ENCODE measurements around the gene CUBN.

Gene CUBN

GRCh38 chr10:17064435-17064834 lies 65.2 kb downstream of the CUBN start:
- DNase-seq, result no peak
- POLR2A ChIA-PET, result no interaction called here
- WGBS (ENCODE audit: insufficient coverage), result 100% methylated on average over 1 of the region's 2 CpGs
- Histone ChIP-seq H3K27ac (ENCODE audit: insufficient read depth in 1 of 2, low read depth in 1 of 2, low read length in 2 of 2, poor library complexity in 1 of 2, severe bottlenecking in 2 of 2) (no peak overlapping the region), H3K27me3 (replicated peaks in 2 of 5; ENCODE audit: control insufficient read depth in 4 of 5, insufficient read depth in 5 of 5, low read length in 4 of 5) (no peaks in the 10 kb centered on the region), H3K9me3 (ENCODE audit: control extremely low read depth in 1 of 5, control insufficient read depth in 4 of 5, insufficient read depth in 2 of 5, low read depth in 1 of 5, low read length in 4 of 5) (no peaks in the 10 kb centered on the region), H3K4me3 (ENCODE audit: control insufficient read depth in 1 of 7, extremely low read depth in 1 of 7, insufficient read depth in 4 of 7, low read depth in 2 of 7, low read length in 6 of 7) (no peak overlapping the region), H3K36me3 (ENCODE audit: control insufficient read depth in 4 of 4, insufficient read depth in 4 of 4, low read length in 3 of 4) (peaks cover 0 to 2% (median 0%) of the 10 kb centered on the region in 4 experiments), H3K4me1 (ENCODE audit: control extremely low read depth in 1 of 4, control insufficient read depth in 4 of 4, insufficient read depth in 4 of 4, low read length in 3 of 4) (no peaks in the 10 kb centered on the region)
- CTCF ChIA-PET, result interaction anchor here (0.8 to 1.4 kb wide), 2 partner anchors 13 to 17 kb away, joined by 3 read pairs; no protein-coding TSS in a partner anchor

- DNase-seq, result no peak
- no peaks in the 10 kb centered on the region for H3K9me3 ChIP-seq (ENCODE audit: control extremely low read depth in 1 of 5, control insufficient read depth in 4 of 5, insufficient read depth in 2 of 5, low read depth in 1 of 5, low read length in 4 of 5)
- POLR2A ChIA-PET, result no interaction called here
- no peak overlapping the region for H3K27ac ChIP-seq (ENCODE audit: insufficient read depth in 1 of 2, low read depth in 1 of 2, low read length in 2 of 2, poor library complexity in 1 of 2, severe bottlenecking in 2 of 2)
- H3K4me3 ChIP-seq (ENCODE audit: control insufficient read depth in 1 of 7, extremely low read depth in 1 of 7, insufficient read depth in 4 of 7, low read depth in 2 of 7, low read length in 6 of 7), result no peak overlapping the region
- no peaks in the 10 kb centered on the region for H3K36me3 ChIP-seq (ENCODE audit: control insufficient read depth in 4 of 4, insufficient read depth in 4 of 4, low read length in 3 of 4)
- H3K4me1 ChIP-seq (ENCODE audit: control extremely low read depth in 1 of 4, control insufficient read depth in 4 of 4, insufficient read depth in 4 of 4, low read length in 3 of 4), result no peaks in the 10 kb centered on the region
- CTCF ChIA-PET, result no interaction called here
- WGBS (ENCODE audit: insufficient coverage), result 95% methylated on average over 6 of the region's 6 CpGs
- H3K27me3 ChIP-seq (replicated peaks in 2 of 5; ENCODE audit: control insufficient read depth in 4 of 5, insufficient read depth in 5 of 5, low read length in 4 of 5), result no peaks in the 10 kb centered on the region
Measured at GRCh38 chr10:17062955-17063484, 66.6 kb downstream of the CUBN start.

GRCh38 chr10:17062493-17062892 lies 67.1 kb downstream of the CUBN start:
- no peaks in the 10 kb centered on the region for H3K36me3 ChIP-seq (ENCODE audit: control insufficient read depth in 4 of 4, insufficient read depth in 4 of 4, low read length in 3 of 4)
- H3K27ac ChIP-seq (ENCODE audit: insufficient read depth in 1 of 2, low read depth in 1 of 2, low read length in 2 of 2, poor library complexity in 1 of 2, severe bottlenecking in 2 of 2), result no peak overlapping the region
- no peak for DNase-seq
- no peaks in the 10 kb centered on the region for H3K4me1 ChIP-seq (ENCODE audit: control extremely low read depth in 1 of 4, control insufficient read depth in 4 of 4, insufficient read depth in 4 of 4, low read length in 3 of 4)
- no peaks in the 10 kb centered on the region for H3K9me3 ChIP-seq (ENCODE audit: control extremely low read depth in 1 of 5, control insufficient read depth in 4 of 5, insufficient read depth in 2 of 5, low read depth in 1 of 5, low read length in 4 of 5)
- CTCF ChIA-PET, result no interaction called here
- no peak overlapping the region for H3K4me3 ChIP-seq (ENCODE audit: control insufficient read depth in 1 of 7, extremely low read depth in 1 of 7, insufficient read depth in 4 of 7, low read depth in 2 of 7, low read length in 6 of 7)
- no peaks in the 10 kb centered on the region for H3K27me3 ChIP-seq (replicated peaks in 2 of 5; ENCODE audit: control insufficient read depth in 4 of 5, insufficient read depth in 5 of 5, low read length in 4 of 5)
- 100% methylated on average over 2 of the region's 2 CpGs for WGBS (ENCODE audit: insufficient coverage)
- POLR2A ChIA-PET, result no interaction called here

- POLR2A ChIA-PET, result no interaction called here
- Histone ChIP-seq H3K27ac (ENCODE audit: insufficient read depth in 1 of 2, low read depth in 1 of 2, low read length in 2 of 2, poor library complexity in 1 of 2, severe bottlenecking in 2 of 2) (no peak overlapping the region), H3K4me3 (ENCODE audit: control insufficient read depth in 1 of 7, extremely low read depth in 1 of 7, insufficient read depth in 4 of 7, low read depth in 2 of 7, low read length in 6 of 7) (no peak overlapping the region), H3K9me3 (ENCODE audit: control extremely low read depth in 1 of 5, control insufficient read depth in 4 of 5, insufficient read depth in 2 of 5, low read depth in 1 of 5, low read length in 4 of 5) (no peaks in the 10 kb centered on the region), H3K36me3 (ENCODE audit: control insufficient read depth in 4 of 4, insufficient read depth in 4 of 4, low read length in 3 of 4) (no peaks in the 10 kb centered on the region), H3K27me3 (replicated peaks in 2 of 5; ENCODE audit: control insufficient read depth in 4 of 5, insufficient read depth in 5 of 5, low read length in 4 of 5) (no peaks in the 10 kb centered on the region), H3K4me1 (ENCODE audit: control extremely low read depth in 1 of 4, control insufficient read depth in 4 of 4, insufficient read depth in 4 of 4, low read length in 3 of 4) (no peaks in the 10 kb centered on the region)
- DNase-seq, result no peak
- CTCF ChIA-PET, result interaction anchor here (1.2 kb wide), 1 partner anchor 95 kb away, joined by 4 read pairs; no protein-coding TSS in a partner anchor
- 94% methylated on average over 3 of the region's 7 CpGs for WGBS (ENCODE audit: insufficient coverage)
Measured at GRCh38 chr10:17062009-17062408, 67.6 kb downstream of the CUBN start.

- H3K27ac ChIP-seq (ENCODE audit: insufficient read depth in 1 of 2, low read depth in 1 of 2, low read length in 2 of 2, poor library complexity in 1 of 2, severe bottlenecking in 2 of 2), result no peak overlapping the region
- POLR2A ChIA-PET, result no interaction called here
- CTCF ChIA-PET, result interaction anchor here (1.2 kb wide), 1 partner anchor 95 kb away, joined by 4 read pairs; no protein-coding TSS in a partner anchor
- H3K27me3 ChIP-seq (replicated peaks in 2 of 5; ENCODE audit: control insufficient read depth in 4 of 5, insufficient read depth in 5 of 5, low read length in 4 of 5), result no peaks in the 10 kb centered on the region
- no peaks in the 10 kb centered on the region for H3K9me3 ChIP-seq (ENCODE audit: control extremely low read depth in 1 of 5, control insufficient read depth in 4 of 5, insufficient read depth in 2 of 5, low read depth in 1 of 5, low read length in 4 of 5)
- H3K36me3 ChIP-seq (ENCODE audit: control insufficient read depth in 4 of 4, insufficient read depth in 4 of 4, low read length in 3 of 4), result no peaks in the 10 kb centered on the region
- no peak overlapping the region for H3K4me3 ChIP-seq (ENCODE audit: control insufficient read depth in 1 of 7, extremely low read depth in 1 of 7, insufficient read depth in 4 of 7, low read depth in 2 of 7, low read length in 6 of 7)
- no peaks in the 10 kb centered on the region for H3K4me1 ChIP-seq (ENCODE audit: control extremely low read depth in 1 of 4, control insufficient read depth in 4 of 4, insufficient read depth in 4 of 4, low read length in 3 of 4)
- 100% methylated on average over 2 of the region's 2 CpGs for WGBS (ENCODE audit: insufficient coverage)
- no peak for DNase-seq
Measured at GRCh38 chr10:17061418-17061817, 68.2 kb downstream of the CUBN start.

- CTCF ChIA-PET, result no interaction called here
- 100% methylated on average over 1 of the region's 6 CpGs for WGBS (ENCODE audit: insufficient coverage)
- H3K4me3 ChIP-seq (ENCODE audit: control insufficient read depth in 1 of 7, extremely low read depth in 1 of 7, insufficient read depth in 4 of 7, low read depth in 2 of 7, low read length in 6 of 7), result no peak overlapping the region
- H3K9me3 ChIP-seq (ENCODE audit: control extremely low read depth in 1 of 5, control insufficient read depth in 4 of 5, insufficient read depth in 2 of 5, low read depth in 1 of 5, low read length in 4 of 5), result no peaks in the 10 kb centered on the region
- DNase-seq, result no peak
- POLR2A ChIA-PET, result no interaction called here
- H3K4me1 ChIP-seq (ENCODE audit: control extremely low read depth in 1 of 4, control insufficient read depth in 4 of 4, insufficient read depth in 4 of 4, low read length in 3 of 4), result no peaks in the 10 kb centered on the region
- H3K36me3 ChIP-seq (ENCODE audit: control insufficient read depth in 4 of 4, insufficient read depth in 4 of 4, low read length in 3 of 4), result no peaks in the 10 kb centered on the region
- H3K27me3 ChIP-seq (replicated peaks in 2 of 5; ENCODE audit: control insufficient read depth in 4 of 5, insufficient read depth in 5 of 5, low read length in 4 of 5), result no peaks in the 10 kb centered on the region
- H3K27ac ChIP-seq (ENCODE audit: insufficient read depth in 1 of 2, low read depth in 1 of 2, low read length in 2 of 2, poor library complexity in 1 of 2, severe bottlenecking in 2 of 2), result no peak overlapping the region
Measured at GRCh38 chr10:17060289-17060688, 69.3 kb downstream of the CUBN start.

GRCh38 chr10:17059197-17059688 lies 70.4 kb downstream of the CUBN start:
- no peak for DNase-seq
- Histone ChIP-seq H3K27ac (ENCODE audit: insufficient read depth in 1 of 2, low read depth in 1 of 2, low read length in 2 of 2, poor library complexity in 1 of 2, severe bottlenecking in 2 of 2) (no peak overlapping the region), H3K27me3 (replicated peaks in 2 of 5; ENCODE audit: control insufficient read depth in 4 of 5, insufficient read depth in 5 of 5, low read length in 4 of 5) (no peaks in the 10 kb centered on the region), H3K4me3 (ENCODE audit: control insufficient read depth in 1 of 7, extremely low read depth in 1 of 7, insufficient read depth in 4 of 7, low read depth in 2 of 7, low read length in 6 of 7) (no peak overlapping the region), H3K4me1 (ENCODE audit: control extremely low read depth in 1 of 4, control insufficient read depth in 4 of 4, insufficient read depth in 4 of 4, low read length in 3 of 4) (no peaks in the 10 kb centered on the region), H3K36me3 (ENCODE audit: control insufficient read depth in 4 of 4, insufficient read depth in 4 of 4, low read length in 3 of 4) (no peaks in the 10 kb centered on the region), H3K9me3 (ENCODE audit: control extremely low read depth in 1 of 5, control insufficient read depth in 4 of 5, insufficient read depth in 2 of 5, low read depth in 1 of 5, low read length in 4 of 5) (no peaks in the 10 kb centered on the region)
- ChIA-PET POLR2A (no interaction called here), CTCF (no interaction called here)

Measured in common myeloid progenitor, CD34-positive (primary cell).